ENCODE data around the gene COL5A1. TPM values are rescaled to one million over a fixed set of nuclear protein-coding genes. Genes with fewer than 3 reads are reported as not detected.

Gene COL5A1
- total RNA-seq, 1 experiment from 2014 or later, result 9.5 TPM

- Histone ChIP-seq H2BK20ac (ENCODE audit: low read depth, low read length, poor library complexity, severe bottlenecking) (no peak overlapping the region), H2BK12ac (ENCODE audit: insufficient read length, low read depth, low read length) (no peak overlapping the region), H4K8ac (replicated peaks; ENCODE audit: insufficient read length, low read depth, low read length) (no peak overlapping the region), H3K23ac (ENCODE audit: insufficient read length, low read depth, low read length) (no peak overlapping the region), H3K23me2 (ENCODE audit: insufficient read length, low read depth, low read length, poor library complexity, severe bottlenecking) (peaks cover 3% of the 10 kb centered on the region), H3K79me1 (ENCODE audit: insufficient read depth, low read depth, low read length, poor library complexity, severe bottlenecking) (no peaks in the 10 kb centered on the region), H4K91ac (ENCODE audit: insufficient read length, low read depth, low read length) (no peak overlapping the region), H3K9me3 (ENCODE audit: control insufficient read depth, low read depth, low read length) (no peaks in the 10 kb centered on the region), H3K27me3 (ENCODE audit: insufficient read depth, low read length) (no peaks in the 10 kb centered on the region), H3K27ac (ENCODE audit: insufficient read length, low read depth, low read length) (no peak overlapping the region), H3K9ac (ENCODE audit: extremely low read depth, insufficient read length, low read length) (no peak overlapping the region), H2BK120ac (ENCODE audit: low read depth, low read length, poor library complexity, severe bottlenecking) (no peak overlapping the region), H4K5ac (ENCODE audit: insufficient read length, low read depth, low read length) (no peak overlapping the region), H3K4ac (ENCODE audit: low read depth, low read length) (no peak overlapping the region), H3T11ph (ENCODE audit: low read length) (no peak overlapping the region), H3K18ac (ENCODE audit: insufficient read length, low read depth, low read length) (no peak overlapping the region), H3K79me2 (ENCODE audit: insufficient read depth, low read length) (no peaks in the 10 kb centered on the region), H3K14ac (ENCODE audit: insufficient read depth, low read length) (peak overlapping the region; percentile 24; the same call in 1 of the 2 replicates), H3K4me2 (ENCODE audit: insufficient read depth, insufficient read length, low read length) (no peak overlapping the region), H3K4me1 (ENCODE audit: insufficient read depth, low read length) (no peaks in the 10 kb centered on the region; the same call in 1 of the 2 replicates), H2AFZ (ENCODE audit: low read length) (no peak overlapping the region), H2BK5ac (ENCODE audit: insufficient read length, low read length) (no peak overlapping the region), H3K56ac (ENCODE audit: insufficient read length, low read depth, low read length) (no peak overlapping the region), H4K20me1 (ENCODE audit: control insufficient read depth, insufficient read depth, insufficient read length) (no peaks in the 10 kb centered on the region), H2AK5ac (ENCODE audit: insufficient read length, low read length) (no peak overlapping the region), H2BK15ac (ENCODE audit: low read depth, low read length) (no peak overlapping the region)
- no peak for TF ChIP-seq CTCF (conservative IDR thresholded peaks at IDR 0.05)
- Mint-ChIP-seq H3K4me3 (no peak overlapping the region), H3K27me3 (ENCODE audit: low read depth) (peaks cover 3% of the 10 kb centered on the region), H3K36me3 (ENCODE audit: insufficient read depth in 1 of 3, low read depth in 3 of 3) (no peaks in the 10 kb centered on the region; a peak in 2 of 7 replicates), H3K27ac (no peak overlapping the region), H3K9me3 (peaks cover 24 to 25% of the 10 kb centered on the region in 2 experiments), H3K4me1 (peaks cover 7 to 20% of the 10 kb centered on the region in 2 experiments; a peak in 3 of 4 replicates)
- WGBS (ENCODE audit: extremely low coverage, insufficient read length, low lambda C conversion rate), result no CpG with 5 or more reads among the region's 18 CpGs
- DNase-seq, result peak; percentile 22
Measured at GRCh38 chr9:134618163-134618832, 23.3 kb upstream of the COL5A1 start.
